ENCODE data around the gene FLCN.

The FLCN gene

GRCh38 chr17:17169396-17169795, 67.6 kb downstream of the FLCN start:
- DNase-seq (ENCODE audit: low read depth in 1 of 2, low spot score in 1 of 2) = no peak

GRCh38 chr17:17168401-17168800, 68.6 kb downstream of the FLCN start:
- no peak for DNase-seq (ENCODE audit: low read depth in 1 of 2, low spot score in 1 of 2)

GRCh38 chr17:17167986-17168385, 69.0 kb downstream of the FLCN start:
- no peak for DNase-seq (ENCODE audit: low read depth in 1 of 2, low spot score in 1 of 2)

- DNase-seq (ENCODE audit: low read depth in 1 of 2, low spot score in 1 of 2) = no peak
Observed at GRCh38 chr17:17167356-17167755, 69.6 kb downstream of the FLCN start.

GRCh38 chr17:17166446-17166845, 70.5 kb downstream of the FLCN start:
- DNase-seq (ENCODE audit: low read depth in 1 of 2, low spot score in 1 of 2) = no peak

GRCh38 chr17:17165666-17166308, 71.2 kb downstream of the FLCN start:
- DNase-seq (ENCODE audit: low read depth in 1 of 2, low spot score in 1 of 2) = no peak

- no peak for DNase-seq (ENCODE audit: low read depth in 1 of 2, low spot score in 1 of 2)
Observed at GRCh38 chr17:17164676-17165075, 72.3 kb downstream of the FLCN start.

- DNase-seq (ENCODE audit: low read depth in 1 of 2, low spot score in 1 of 2) = no peak
Observed at GRCh38 chr17:17164156-17164555, 72.8 kb downstream of the FLCN start.
